Endothelial cell of umbilical vein (primary cell): ENCODE data around the gene HSPB6. TPM values are rescaled to one million over a fixed set of nuclear protein-coding genes. Genes with fewer than 3 reads are reported as not detected.
"Not testable (repeated sequence)": the region's sequence is repeated elsewhere in the genome, so short reads cannot be mapped to it uniquely, and the experiment has no call there.

Source experiments
- BruUV-seq: library from RNA; stranded (reverse); fragments of 400-500 nt; replicated peaks from 2 replicates; lab custom pipeline; 2021; lab: Mats Ljungman, UMichigan
- CTCF ChIA-PET: fragments of 300-600, 350-600 bp; sonication (Branson Sonifier 250); formaldehyde crosslinking; loops from one replicate; lab custom pipeline; 2021; ENCODE audit warnings: antibody characterized with exemption, inconsistent platforms; lab: Charles Lee
- POLR2A ChIA-PET: fragments of 300-600, 350-600 bp; sonication (Branson Sonifier 250); formaldehyde crosslinking; loops from one replicate; lab custom pipeline; 2021; ENCODE audit warnings: antibody characterized with exemption, inconsistent platforms; lab: Charles Lee
- DNase-seq: peaks from one replicate; pipeline ENCODE4 v3.0.0-alpha.2; 2011; ENCODE audit warnings: low read depth, low spot score
- FAIRE-seq: peaks from 2 replicates; lab custom pipeline; 2011; peaks lifted over from hg19 to GRCh38; lab: Jason Lieb, UNC
- H2AFZ ChIP-seq: 2 replicates; pipeline ENCODE4 v1.6.0; 2012; ENCODE audit warnings: low read depth, low read length, control low read depth, inconsistent platforms
- H3K27ac ChIP-seq: 2 replicates; pipeline ENCODE4 v1.5.1; 2011; ENCODE audit warnings: low read depth, mild to moderate bottlenecking, control low read depth, low read length, moderate library complexity; ENCODE audit not compliant: insufficient read depth
- H3K27me3 ChIP-seq, 2 experiments: 2 replicates each; pipeline versions ENCODE4 v1.6.0 to v1.6.1; 2011; ENCODE audit warnings: low read length in 2 of 2, mixed read lengths in 1 of 2; ENCODE audit not compliant: control insufficient read depth in 2 of 2, insufficient read depth in 2 of 2
- H3K36me3 ChIP-seq, 2 experiments: 2 replicates in 1 of 2; 3 replicates in 1 of 2; pipeline ENCODE4 v1.5.1; 2011; ENCODE audit warnings: low read length in 2 of 2, mild to moderate bottlenecking in 1 of 2, moderate library complexity in 1 of 2; ENCODE audit not compliant: control insufficient read depth in 2 of 2, insufficient read depth in 2 of 2; ENCODE audit errors: extremely low read depth in 1 of 2
- H3K4me1 ChIP-seq: 3 replicates; pipeline ENCODE4 v1.5.1; 2011; ENCODE audit warnings: mild to moderate bottlenecking, low read length; ENCODE audit not compliant: control insufficient read depth, insufficient read depth; ENCODE audit errors: extremely low read depth
- H3K4me2 ChIP-seq: 2 replicates; pipeline ENCODE4 v1.6.1; 2011; ENCODE audit warnings: low read length, control low read depth, mixed read lengths; ENCODE audit not compliant: insufficient read depth
- H3K4me3 ChIP-seq, 3 experiments: fragments of 200-600 bp in 1 of 3; sonication (generic), shearing (Covaris generic) in 1 of 3; replicated peaks in 1 of 3; 2 replicates each; pipeline ENCODE4 v1.5.1; 2011 to 2016; ENCODE audit warnings: control low read depth in 3 of 3, low read length in 3 of 3, mild to moderate bottlenecking in 2 of 3, inconsistent platforms in 1 of 3, low read depth in 1 of 3, moderate library complexity in 1 of 3; ENCODE audit not compliant: insufficient read depth in 1 of 3
- H3K79me2 ChIP-seq: 2 replicates; pipeline ENCODE4 v1.6.0; 2012; ENCODE audit warnings: low read length, inconsistent platforms; ENCODE audit not compliant: control insufficient read depth, insufficient read depth
- H3K9ac ChIP-seq: replicated peaks from 2 replicates; pipeline ENCODE3; 2011; ENCODE audit warnings: low read length, control low read depth; ENCODE audit not compliant: insufficient read depth; ENCODE audit errors: extremely low read depth
- H3K9me1 ChIP-seq: replicated peaks from 3 replicates; pipeline ENCODE4 v1.6.0; 2011; ENCODE audit warnings: mild to moderate bottlenecking, low read length; ENCODE audit not compliant: control insufficient read depth, insufficient read depth; ENCODE audit errors: extremely low read depth
- H3K9me3 ChIP-seq: replicated peaks from 2 replicates; pipeline ENCODE4 v1.5.1; 2012; ENCODE audit warnings: low read length, inconsistent platforms; ENCODE audit not compliant: control insufficient read depth, insufficient read depth
- H4K20me1 ChIP-seq: replicated peaks from 2 replicates; pipeline ENCODE3; 2011; ENCODE audit warnings: mild to moderate bottlenecking, low read length; ENCODE audit not compliant: control insufficient read depth, insufficient read depth; ENCODE audit errors: extremely low read depth
- CTCF ChIP-seq, 2 donors: IDR thresholded peaks; 1 replicate in 1 of 2; 2 replicates in 1 of 2; pipeline ENCODE4 v1.5.1; 2011; ENCODE audit warnings: low read length in 2 of 2, mild to moderate bottlenecking in 2 of 2, moderate library complexity in 2 of 2, control low read depth in 1 of 2, inconsistent platforms in 1 of 2, low read depth in 1 of 2; ENCODE audit not compliant: insufficient read depth in 1 of 2; ENCODE audit errors: extremely low read depth in 1 of 2
- EZH2 ChIP-seq: IDR thresholded peaks from 2 replicates; pipeline ENCODE4 v1.6.1; 2012; ENCODE audit warnings: borderline replicate concordance, low read depth, mild to moderate bottlenecking, moderate library complexity, low read length, inconsistent platforms; ENCODE audit not compliant: severe bottlenecking
- JUN ChIP-seq: IDR thresholded peaks from 2 replicates; pipeline ENCODE4 v1.6.1; 2011; ENCODE audit warnings: borderline replicate concordance, low read depth; ENCODE audit not compliant: insufficient read length, insufficient read depth
- POLR2A ChIP-seq: IDR thresholded peaks from 2 replicates; pipeline ENCODE4 v1.6.1; 2012; ENCODE audit warnings: low read depth, mild to moderate bottlenecking, control low read depth, low read length
- POLR2AphosphoS5 ChIP-seq: IDR thresholded peaks from 2 replicates; pipeline ENCODE4 v1.6.1; 2012; ENCODE audit warnings: low read depth, mild to moderate bottlenecking, control low read depth, low read length, moderate library complexity; ENCODE audit not compliant: insufficient read depth
- dilution Hi-C: fragments of 300-500 bp; cut with MboI; formaldehyde crosslinking; loops from one replicate; pipeline ENCODE4 v1.15.0; 2019; ENCODE audit warnings: low sequenced_read_pairs; ENCODE audit not compliant: extremely low pct_ligation_motif_present
- intact Hi-C: fragments of 100-400 bp; cut with micrococcal nuclease; formaldehyde crosslinking; loops from one replicate; pipeline ENCODE4 v1.10.0; 2022
- polyA plus RNA-seq, 4 experiments: library from polyadenylated mRNA; depleted of rRNA in 3 of 4; stranded (reverse) in 3 of 4; unstranded in 1 of 4; fragments of >200 nt; gene quantifications; 2 replicates each; pipeline versions ENCODE4 v1.2.1 to v1.2.3, GENCODE V29; 2011 to 2012; ENCODE audit warnings: missing spikeins in 1 of 4
- total RNA-seq: library from RNA; stranded (reverse); gene quantifications from 2 replicates; pipeline ENCODE4 v1.2.3, GENCODE V29; 2021

Gene HSPB6
- total and polyA plus RNA-seq, 2 donors (not counting 3 experiments of a cell fraction or from before 2014, with no cell fraction given) = 3.4 to 6.2 TPM

GRCh38 chr19:35724560-35724959 is 32.3 kb downstream of the HSPB6 start:
- Histone ChIP-seq H2AFZ (no peak overlapping the region), H3K4me2 (no peak overlapping the region), H3K9ac (no peak overlapping the region), H3K4me3 (no peak overlapping the region), H3K36me3 (peaks cover 26 to 75% of the 10 kb centered on the region in 2 experiments), H3K79me2 (peaks cover 15% of the 10 kb centered on the region), H4K20me1 (no peaks in the 10 kb centered on the region), H3K4me1 (no peaks in the 10 kb centered on the region), H3K27me3 (no peaks in the 10 kb centered on the region), H3K9me1 (no peaks in the 10 kb centered on the region), H3K27ac (no peak overlapping the region), H3K9me3 (no peaks in the 10 kb centered on the region)
- DNase-seq (no peak), FAIRE-seq (no peak)
- intact Hi-C loops (no loop called here), dilution Hi-C loops (no loop called here)
- ChIA-PET CTCF (no interaction called here), POLR2A (no interaction called here)
- BruUV-seq = no TSS peak
- no peak for TF ChIP-seq POLR2AphosphoS5
- no peak for TF ChIP-seq POLR2A
- TF ChIP-seq JUN = no peak
- no peak for TF ChIP-seq EZH2
- no peak for TF ChIP-seq CTCF (IDR thresholded peaks at IDR 0.05; ENCODE audit: extremely low read depth in 1 of 2, insufficient read depth in 1 of 2, low read depth in 1 of 2, low read length in 2 of 2)

- FAIRE-seq, H3K4me3 ChIP-seq, intact Hi-C loops, H3K9ac ChIP-seq, CTCF ChIA-PET, DNase-seq, POLR2A ChIA-PET, BruUV-seq, H3K4me2 ChIP-seq, H3K27me3 ChIP-seq, H3K4me1 ChIP-seq, dilution Hi-C loops, H3K27ac ChIP-seq, H3K9me1 ChIP-seq, H4K20me1 ChIP-seq, H3K9me3 ChIP-seq, H2AFZ ChIP-seq: not testable (repeated sequence)
- peaks cover 19% of the 10 kb centered on the region for H3K79me2 ChIP-seq
- peaks cover 26 to 73% of the 10 kb centered on the region in 2 experiments for H3K36me3 ChIP-seq
Observed at GRCh38 chr19:35724132-35724531, 32.7 kb downstream of the HSPB6 start.
